H1 (cell line): ENCODE data around the gene DIAPH1. TPM values are rescaled to one million over a fixed set of nuclear protein-coding genes. Genes with fewer than 3 reads are reported as not detected.

ENCODE experiments used
- CTCF ChIA-PET: fragments of 300-600 bp; sonication (Branson Sonifier 250); formaldehyde crosslinking; loops from one replicate; lab custom pipeline; 2021; ENCODE audit not compliant: partially characterized antibody; lab: Charles Lee
- POLR2A ChIA-PET: fragments of 300-600 bp; sonication (Branson Sonifier 250); formaldehyde crosslinking; loops from one replicate; lab custom pipeline; 2021; ENCODE audit warnings: inconsistent platforms; ENCODE audit not compliant: partially characterized antibody; lab: Charles Lee
- DNase-seq, 2 experiments: peaks; one replicate each; pipeline versions ENCODE4 v3.0.0 to v3.0.0-alpha.2; 2010 to 2022; ENCODE audit warnings: low spot score in 2 of 2, low read depth in 1 of 2, mixed read lengths in 1 of 2
- FAIRE-seq: peaks from 2 replicates; lab custom pipeline; 2011; peaks lifted over from hg19 to GRCh38; lab: Jason Lieb, UNC
- H2AFZ ChIP-seq: 2 replicates; pipeline ENCODE4 v1.8.1; 2012; ENCODE audit warnings: low read length, inconsistent platforms
- H2AK5ac ChIP-seq: 2 replicates; pipeline ENCODE4 v1.6.1; 2013; ENCODE audit warnings: low read depth, low read length
- H2BK120ac ChIP-seq: replicated peaks from 2 replicates; pipeline ENCODE3; 2013; ENCODE audit warnings: low read depth, low read length, inconsistent platforms
- H2BK12ac ChIP-seq: 2 replicates; pipeline ENCODE4 v1.6.1; 2013; ENCODE audit warnings: low read depth, low read length
- H2BK15ac ChIP-seq: 2 replicates; pipeline ENCODE4 v1.6.1; 2013; ENCODE audit warnings: low read length
- H2BK20ac ChIP-seq: 2 replicates; pipeline ENCODE4 v1.6.1; 2013; ENCODE audit warnings: low read length
- H2BK5ac ChIP-seq: 2 replicates; pipeline ENCODE4 v1.6.1; 2013; ENCODE audit warnings: low read depth, low read length
- H3K14ac ChIP-seq: 2 replicates; pipeline ENCODE4 v1.6.1; 2013; ENCODE audit warnings: inconsistent platforms; ENCODE audit not compliant: insufficient read length
- H3K18ac ChIP-seq: 2 replicates; pipeline ENCODE4 v1.6.1; 2013; ENCODE audit warnings: low read length; ENCODE audit errors: extremely low read depth
- H3K23ac ChIP-seq: 2 replicates; pipeline ENCODE4 v1.6.1; 2013; ENCODE audit warnings: inconsistent platforms; ENCODE audit not compliant: insufficient read length
- H3K23me2 ChIP-seq: 2 replicates; pipeline ENCODE4 v1.6.1; 2013; ENCODE audit warnings: low read depth, low read length
- H3K27ac ChIP-seq: 2 replicates; pipeline ENCODE4 v1.6.1; 2011; ENCODE audit warnings: low read depth, low read length, inconsistent platforms
- H3K27me3 ChIP-seq, 4 experiments: replicated peaks in 1 of 4; 1 replicate in 1 of 4; 2 replicates in 3 of 4; pipeline versions ENCODE4 v1.6.1 to v1.8.1; 2011 to 2013; ENCODE audit warnings: low read length in 3 of 4, mild to moderate bottlenecking in 3 of 4, inconsistent platforms in 2 of 4, mixed read lengths in 2 of 4, moderate library complexity in 1 of 4; ENCODE audit not compliant: control insufficient read depth in 3 of 4, insufficient read depth in 3 of 4; ENCODE audit errors: extremely low read depth in 1 of 4
- H3K36me3 ChIP-seq, 4 experiments: 2 replicates each; pipeline versions ENCODE4 v1.6.1 to v1.8.1; 2011 to 2013; ENCODE audit warnings: mild to moderate bottlenecking in 4 of 4, low read length in 3 of 4, moderate library complexity in 2 of 4, control low read depth in 1 of 4, inconsistent platforms in 1 of 4; ENCODE audit not compliant: insufficient read depth in 4 of 4, control insufficient read depth in 2 of 4
- H3K4ac ChIP-seq: replicated peaks from 2 replicates; pipeline ENCODE3; 2013; ENCODE audit warnings: low read length, low read depth, mixed read lengths, inconsistent platforms; ENCODE audit not compliant: insufficient read length
- H3K4me1 ChIP-seq, 4 experiments: replicated peaks in 1 of 4; 1 replicate in 1 of 4; 2 replicates in 3 of 4; pipeline versions ENCODE4 v1.6.1 to v1.8.1; 2011 to 2013; ENCODE audit warnings: low read length in 3 of 4, inconsistent platforms in 2 of 4, mixed read lengths in 1 of 4; ENCODE audit not compliant: insufficient read depth in 4 of 4, control insufficient read depth in 3 of 4
- H3K4me2 ChIP-seq, 2 experiments: 2 replicates each; pipeline versions ENCODE4 v1.6.1 to v1.8.1; 2011 to 2013; ENCODE audit warnings: low read depth in 2 of 2, low read length in 2 of 2, control low read depth in 1 of 2, inconsistent platforms in 1 of 2, mild to moderate bottlenecking in 1 of 2; ENCODE audit not compliant: insufficient read depth in 1 of 2
- H3K4me3 ChIP-seq, 4 experiments: fragments of 200-600, 300-600 bp in 1 of 4; sonication (generic), shearing (Covaris generic), sonication (Bioruptor Twin) in 1 of 4; 2 replicates each; pipeline versions ENCODE4 v1.5.1 to v1.8.1; 2011 to 2016; ENCODE audit warnings: low read length in 4 of 4, low read depth in 3 of 4, control low read depth in 2 of 4, inconsistent platforms in 2 of 4, mild to moderate bottlenecking in 2 of 4, mixed read lengths in 1 of 4, moderate library complexity in 1 of 4; ENCODE audit not compliant: insufficient read depth in 2 of 4; ENCODE audit errors: extremely low read depth in 1 of 4
- H3K56ac ChIP-seq: replicated peaks from 2 replicates; pipeline ENCODE3; 2013; ENCODE audit warnings: low read depth, mild to moderate bottlenecking, mixed read lengths, low read length, inconsistent platforms; ENCODE audit not compliant: insufficient read length
- H3K79me1 ChIP-seq: 2 replicates; pipeline ENCODE4 v1.6.1; 2013; ENCODE audit warnings: low read depth, low read length, control low read depth
- H3K79me2 ChIP-seq, 2 experiments: 2 replicates each; pipeline versions ENCODE4 v1.6.1 to v1.8.1; 2012 to 2013; ENCODE audit warnings: low read length in 2 of 2, mild to moderate bottlenecking in 2 of 2, inconsistent platforms in 1 of 2; ENCODE audit not compliant: insufficient read depth in 2 of 2, control insufficient read depth in 1 of 2
- H3K9ac ChIP-seq, 4 experiments: replicated peaks in 1 of 4; 1 replicate in 1 of 4; 2 replicates in 3 of 4; pipeline versions ENCODE4 v1.6.1 to v1.8.1; 2011 to 2013; ENCODE audit warnings: low read depth in 3 of 4, low read length in 3 of 4, control low read depth in 2 of 4, mild to moderate bottlenecking in 2 of 4, moderate library complexity in 2 of 4, inconsistent platforms in 1 of 4; ENCODE audit errors: extremely low read depth in 1 of 4
- H3K9me3 ChIP-seq, 2 experiments: 2 replicates each; pipeline versions ENCODE4 v1.6.1 to v1.8.1; 2012 to 2013; ENCODE audit warnings: mild to moderate bottlenecking in 2 of 2, moderate library complexity in 2 of 2, control low read depth in 1 of 2, inconsistent platforms in 1 of 2, low read depth in 1 of 2, low read length in 1 of 2, mixed read lengths in 1 of 2; ENCODE audit not compliant: insufficient read depth in 2 of 2
- H4K20me1 ChIP-seq, 2 experiments: replicated peaks in 1 of 2; 2 replicates each; pipeline versions ENCODE3 to v1.8.1; 2011 to 2013; ENCODE audit warnings: inconsistent platforms in 2 of 2, low read length in 2 of 2, mild to moderate bottlenecking in 1 of 2; ENCODE audit not compliant: insufficient read depth in 2 of 2, control insufficient read depth in 1 of 2
- H4K5ac ChIP-seq: 2 replicates; pipeline ENCODE4 v1.6.1; 2013; ENCODE audit warnings: low read length, low read depth, mixed read lengths, inconsistent platforms; ENCODE audit not compliant: insufficient read length
- H4K8ac ChIP-seq: 2 replicates; pipeline ENCODE4 v1.8.0; 2013; ENCODE audit warnings: mild to moderate bottlenecking, moderate library complexity, low read length, inconsistent platforms; ENCODE audit not compliant: insufficient read depth; ENCODE audit errors: extremely low read depth
- H4K91ac ChIP-seq: replicated peaks from 2 replicates; pipeline ENCODE3; 2013; ENCODE audit warnings: low read length, mixed read lengths, inconsistent platforms; ENCODE audit not compliant: insufficient read length
- BCL11A ChIP-seq, 2 experiments: IDR thresholded peaks; one replicate each; pipeline ENCODE4 v1.6.1; 2011; ENCODE audit warnings: low read depth in 2 of 2, low read length in 2 of 2, mild to moderate bottlenecking in 2 of 2
- CHD1 ChIP-seq: IDR thresholded peaks from 2 replicates; pipeline ENCODE4 v1.6.1; 2012; ENCODE audit warnings: low read depth, low read length, improper control_type of control experiment
- CHD2 ChIP-seq: IDR thresholded peaks from 2 replicates; pipeline ENCODE4 v1.6.1; 2012; ENCODE audit warnings: low read length, improper control_type of control experiment
- EGR1 ChIP-seq: IDR thresholded peaks from 2 replicates; pipeline ENCODE4 v1.6.1; 2011; ENCODE audit warnings: low read depth, low read length, borderline replicate concordance
- SIN3A ChIP-seq, 2 experiments: IDR thresholded peaks in 1 of 2; conservative IDR thresholded peaks in 1 of 2; 2 replicates each; pipeline ENCODE4 v1.6.1; 2011 to 2012; ENCODE audit warnings: low read length in 2 of 2, improper control_type of control experiment in 1 of 2, low read depth in 1 of 2, mild to moderate bottlenecking in 1 of 2
- SP4 ChIP-seq: IDR thresholded peaks from 2 replicates; pipeline ENCODE4 v1.6.1; 2012; ENCODE audit warnings: low read length, inconsistent platforms
- SUZ12 ChIP-seq: fragments of 200-600 bp; sonication (generic); IDR thresholded peaks from 2 replicates; pipeline ENCODE4 v1.6.1; 2012; ENCODE audit warnings: mild to moderate bottlenecking, inconsistent platforms, low read length, moderate library complexity, mixed read lengths
- TBP ChIP-seq: IDR thresholded peaks from 2 replicates; pipeline ENCODE4 v1.6.1; 2011; ENCODE audit warnings: low read depth, low read length, improper control_type of control experiment
- WGBS, 2 experiments: shearing (Covaris generic) in 1 of 2; methylation state at CpG; one replicate each; pipeline versions ENCODE4 v1.1.6 to v1.1.7; 2013 to 2015; ENCODE audit warnings: low lambda C conversion rate in 2 of 2, mixed read lengths in 2 of 2, inconsistent platforms in 1 of 2, low coverage in 1 of 2, missing lambda C conversion rate in 1 of 2; ENCODE audit not compliant: insufficient replicate concordance in 2 of 2, insufficient coverage in 1 of 2, insufficient read length in 1 of 2; ENCODE audit errors: extremely low coverage in 1 of 2, missing lambda C conversion rate in 1 of 2; 5-methylcytosine and 5-hydroxymethylcytosine counted together
- polyA plus RNA-seq, 7 experiments: library from polyadenylated mRNA; depleted of rRNA in 3 of 7; stranded (reverse) in 5 of 7; unstranded in 2 of 7; fragments of >200 nt in 5 of 7; fragments of 200-250 nt in 2 of 7; gene quantifications; 1 replicate in 5 of 7; 2 replicates in 1 of 7; 4 replicates in 1 of 7; pipeline versions ENCODE4 v1.2.1 to v1.2.3, GENCODE V29; 2011 to 2013; ENCODE audit warnings: missing spikeins in 2 of 7, mixed read lengths in 2 of 7
- total RNA-seq: library from RNA; stranded (reverse); fragmentation: NEBNext Ultra II Directional; extraction: Animal tissue kit (Norgen Biotek cat#: 25700); gene quantifications from 2 replicates; pipeline ENCODE4 v1.2.1, GENCODE V29; 2021
- TF ChIP-seq, protein P1 (sequence below), 3 experiments: IDR thresholded peaks; 1 replicate in 2 of 3; 2 replicates in 1 of 3; pipeline versions ENCODE4 v1.5.1 to v1.6.1; 2011; ENCODE audit warnings: low read length in 3 of 3, mild to moderate bottlenecking in 3 of 3, inconsistent platforms in 2 of 3, low read depth in 1 of 3, moderate library complexity in 1 of 3; ENCODE audit not compliant: insufficient read depth in 1 of 3; ENCODE audit errors: control extremely low read depth in 1 of 3
- TF ChIP-seq, protein P2 (sequence below): IDR thresholded peaks from 2 replicates; pipeline ENCODE4 v1.6.1; 2011; ENCODE audit warnings: low read length, improper control_type of control experiment

The DIAPH1 gene
- total and polyA plus RNA-seq, 2 of the 8 experiments (the other 6 are each of a cell fraction or from before 2014, with no cell fraction given): 61.2 to 114 TPM

DNA sequence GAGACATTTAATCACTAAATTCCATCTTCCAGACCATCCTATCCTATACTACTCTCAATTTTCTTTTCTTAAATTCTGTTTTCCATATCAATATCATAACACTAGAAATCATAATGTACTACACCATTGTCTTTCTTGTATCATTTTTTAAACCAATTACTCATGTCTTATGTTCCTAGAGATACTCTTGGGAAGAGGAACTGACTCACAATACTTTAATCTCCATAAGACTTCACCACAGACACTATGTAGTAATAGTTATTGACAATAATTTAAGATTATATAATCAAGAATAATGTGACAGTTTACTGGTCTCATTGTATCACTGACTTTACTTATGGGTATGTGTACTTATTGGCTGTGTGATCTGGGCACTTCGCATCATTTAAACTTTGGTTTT lies 86.1 kb downstream of the DIAPH1 start:
- POLR2A ChIA-PET: no interaction called here
- H2BK20ac ChIP-seq: no peak overlapping the region
- H2BK120ac ChIP-seq: no peak overlapping the region
- H3K4me3 ChIP-seq: no peak overlapping the region
- no peak overlapping the region for H2BK5ac ChIP-seq
- no peak overlapping the region for H3K14ac ChIP-seq
- 100% methylated on average over 1 of the region's 1 CpG; no CpG with 5 or more reads in 1 of the 2 experiments for WGBS, 2 experiments
- H3K56ac ChIP-seq: no peak overlapping the region
- no peaks in the 10 kb centered on the region for H3K79me1 ChIP-seq
- no peaks in the 10 kb centered on the region for H3K9me3 ChIP-seq
- no peaks in the 10 kb centered on the region for H3K23me2 ChIP-seq
- no peak overlapping the region for H4K5ac ChIP-seq
- no peak overlapping the region for H2AK5ac ChIP-seq
- FAIRE-seq (no peak), DNase-seq (no peak)
- H3K4ac ChIP-seq: no peak overlapping the region
- H3K4me1 ChIP-seq: no peaks in the 10 kb centered on the region
- H3K9ac ChIP-seq: no peak overlapping the region
- H3K18ac ChIP-seq: no peak overlapping the region
- H4K91ac ChIP-seq: no peak overlapping the region
- H3K79me2 ChIP-seq: no peaks in the 10 kb centered on the region
- H3K27me3 ChIP-seq: no peaks in the 10 kb centered on the region
- H2AFZ ChIP-seq: no peak overlapping the region
- no peak overlapping the region for H4K8ac ChIP-seq
- no peak overlapping the region for H2BK15ac ChIP-seq
- CTCF ChIA-PET: interaction anchor here (1.0 to 50.9 kb wide), 8 partner anchors 9 to 189 kb away, joined by 3 to 1236 read pairs (median 6); partner anchors contain the start of genes DIAPH1, PCDHGA10, PCDHGA11 and PCDHGA3
- H3K27ac ChIP-seq: no peak overlapping the region
- no peaks in the 10 kb centered on the region for H4K20me1 ChIP-seq
- no peak overlapping the region for H3K23ac ChIP-seq
- H2BK12ac ChIP-seq: no peak overlapping the region
- no peak overlapping the region for H3K4me2 ChIP-seq
- peaks cover 11 to 33% (median 17%) of the 10 kb centered on the region in 4 experiments for H3K36me3 ChIP-seq
- TF ChIP-seq CHD2 (no peak), BCL11A (IDR thresholded peaks at IDR 0.05; ENCODE audit: low read depth in 2 of 2, low read length in 2 of 2) (no peak), CHD1 (no peak), TBP (no peak), SIN3A (conservative IDR thresholded peaks at IDR 0.05 in 1 of 2, IDR thresholded peaks at IDR 0.05 in 1 of 2; ENCODE audit: low read depth in 1 of 2, low read length in 2 of 2) (no peak), EGR1 (no peak), SP4 (no peak), SUZ12 (no peak)
- TF ChIP-seq, protein P1, sequence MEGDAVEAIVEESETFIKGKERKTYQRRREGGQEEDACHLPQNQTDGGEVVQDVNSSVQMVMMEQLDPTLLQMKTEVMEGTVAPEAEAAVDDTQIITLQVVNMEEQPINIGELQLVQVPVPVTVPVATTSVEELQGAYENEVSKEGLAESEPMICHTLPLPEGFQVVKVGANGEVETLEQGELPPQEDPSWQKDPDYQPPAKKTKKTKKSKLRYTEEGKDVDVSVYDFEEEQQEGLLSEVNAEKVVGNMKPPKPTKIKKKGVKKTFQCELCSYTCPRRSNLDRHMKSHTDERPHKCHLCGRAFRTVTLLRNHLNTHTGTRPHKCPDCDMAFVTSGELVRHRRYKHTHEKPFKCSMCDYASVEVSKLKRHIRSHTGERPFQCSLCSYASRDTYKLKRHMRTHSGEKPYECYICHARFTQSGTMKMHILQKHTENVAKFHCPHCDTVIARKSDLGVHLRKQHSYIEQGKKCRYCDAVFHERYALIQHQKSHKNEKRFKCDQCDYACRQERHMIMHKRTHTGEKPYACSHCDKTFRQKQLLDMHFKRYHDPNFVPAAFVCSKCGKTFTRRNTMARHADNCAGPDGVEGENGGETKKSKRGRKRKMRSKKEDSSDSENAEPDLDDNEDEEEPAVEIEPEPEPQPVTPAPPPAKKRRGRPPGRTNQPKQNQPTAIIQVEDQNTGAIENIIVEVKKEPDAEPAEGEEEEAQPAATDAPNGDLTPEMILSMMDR (IDR thresholded peaks at IDR 0.05; ENCODE audit: control extremely low read depth in 1 of 3, insufficient read depth in 1 of 3, low read depth in 1 of 3, low read length in 3 of 3): no peak
- TF ChIP-seq, protein P2, sequence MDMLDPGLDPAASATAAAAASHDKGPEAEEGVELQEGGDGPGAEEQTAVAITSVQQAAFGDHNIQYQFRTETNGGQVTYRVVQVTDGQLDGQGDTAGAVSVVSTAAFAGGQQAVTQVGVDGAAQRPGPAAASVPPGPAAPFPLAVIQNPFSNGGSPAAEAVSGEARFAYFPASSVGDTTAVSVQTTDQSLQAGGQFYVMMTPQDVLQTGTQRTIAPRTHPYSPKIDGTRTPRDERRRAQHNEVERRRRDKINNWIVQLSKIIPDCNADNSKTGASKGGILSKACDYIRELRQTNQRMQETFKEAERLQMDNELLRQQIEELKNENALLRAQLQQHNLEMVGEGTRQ: no peak
